HG03175 (cell line): ENCODE results near the gene NCOA7.
A peak's percentile ranks its signal among the peaks of the same experiment; 100 is the strongest.
"Not testable (repeated sequence)": the region's sequence is repeated elsewhere in the genome, so short reads cannot be mapped to it uniquely, and the experiment has no call there.

Source experiments
- ATAC-seq: cut with Tn5 transposase; IDR thresholded peaks from one replicate; pipeline ENCODE4 v1.9.1; 2021; ENCODE audit warnings: mild to moderate bottlenecking, moderate library complexity; ENCODE audit not compliant: unreplicated experiment

Gene NCOA7

GRCh38 chr6:125753218-125753936 is 37.4 kb upstream of the NCOA7 start:
- ATAC-seq: no peak

GRCh38 chr6:125753937-125754259 is 36.9 kb upstream of the NCOA7 start:
- ATAC-seq: no peak

GRCh38 chr6:125754566-125754965 is 36.2 kb upstream of the NCOA7 start:
- no peak for ATAC-seq

- peak; percentile 71 for ATAC-seq
Observed at GRCh38 chr6:125759184-125759902, 31.4 kb upstream of the NCOA7 start.

- ATAC-seq: no peak
Observed at GRCh38 chr6:125759959-125760457, 30.8 kb upstream of the NCOA7 start.

- no peak for ATAC-seq
Observed at GRCh38 chr6:125764121-125764671, 26.6 kb upstream of the NCOA7 start.

GRCh38 chr6:125765944-125766343 is 24.8 kb upstream of the NCOA7 start:
- ATAC-seq: no peak

- no peak for ATAC-seq
Observed at GRCh38 chr6:125766641-125767040, 24.1 kb upstream of the NCOA7 start.

GRCh38 chr6:125769147-125769783 is 21.5 kb upstream of the NCOA7 start:
- no peak for ATAC-seq

- no peak for ATAC-seq
Observed at GRCh38 chr6:125773387-125774341, 17.1 kb upstream of the NCOA7 start.

- not testable (repeated sequence) for ATAC-seq
Observed at GRCh38 chr6:125776107-125776826, 14.5 kb upstream of the NCOA7 start.

GRCh38 chr6:125779924-125780539 is 10.7 kb upstream of the NCOA7 start:
- peak; percentile 86 for ATAC-seq

GRCh38 chr6:125780540-125781313 is 10.0 kb upstream of the NCOA7 start:
- peak; percentile 77 for ATAC-seq

- peak; percentile 39 for ATAC-seq
Observed at GRCh38 chr6:125781314-125781868, 9.4 kb upstream of the NCOA7 start.

- ATAC-seq: no peak
Observed at GRCh38 chr6:125784365-125784764, 6.4 kb upstream of the NCOA7 start.

GRCh38 chr6:125787791-125788190 is 3.0 kb upstream of the NCOA7 start:
- ATAC-seq: no peak

GRCh38 chr6:125789167-125789566 is 1.6 kb upstream of the NCOA7 start:
- no peak for ATAC-seq
